HEK293T (cell line): ENCODE results near the gene CTNS.

ENCODE experiments used
- ARNT ChIP-seq: fragments of 450-650 bp; IDR thresholded peaks from 2 replicates; pipeline ENCODE4 v1.6.1; 2017; ENCODE audit warnings: mild to moderate bottlenecking
- BHLHE40 ChIP-seq: fragments of 450-650 bp; IDR thresholded peaks from 2 replicates; pipeline ENCODE4 v1.6.1; 2016; ENCODE audit warnings: mild to moderate bottlenecking, moderate library complexity, borderline replicate concordance
- ELF4 ChIP-seq: fragments of 450-650 bp; IDR thresholded peaks from 2 replicates; pipeline ENCODE4 v1.6.1; 2017; ENCODE audit warnings: antibody characterized with exemption

GRCh38 chr17:3665834-3666233 is 29.3 kb downstream of the CTNS start:
- no peak for TF ChIP-seq ELF4
- no peak for TF ChIP-seq BHLHE40
- no peak for TF ChIP-seq ARNT
